ENCODE data around the gene TMPRSS15. TPM values are rescaled to one million over a fixed set of nuclear protein-coding genes. Genes with fewer than 3 reads are reported as not detected.

The TMPRSS15 gene
- total and polyA plus RNA-seq, 9 donors = 0.40 to 1.4 (median 0.85) TPM

Other genes starting within 250 kb of the TMPRSS15 start
- gene CHODL, start 159.0 kb downstream of the TMPRSS15 start, total RNA-seq = 92.5 TPM
- 100 to 1,000 TPM in 5 of 8 donors, 10 to 100 TPM in 3; 80.7 to 128 (median 106) TPM for gene CHODL, start 159.0 kb downstream of the TMPRSS15 start, polyA plus RNA-seq (ENCODE audit: insufficient read depth in 1 of 8, insufficient read length in 8 of 8, low replicate concordance in 1 of 8)

All from muscle of leg (tissue), 9 donors.